Stimulated activated CD8-positive, alpha-beta memory T cell treated with anti-CD3 and anti-CD28 coated beads, Interleukin-2, amount 100 ng/mL, for 1 hour (primary cell): ENCODE results near the gene SNW1.
"Not testable (repeated sequence)": the region's sequence is repeated elsewhere in the genome, so short reads cannot be mapped to it uniquely, and the experiment has no call there.

Experiments used
- DNase-seq, 2 donors: peaks; one replicate each; pipeline ENCODE4 v3.0.0-alpha.2; 2020; ENCODE audit warnings: low read depth in 2 of 2

The SNW1 gene

DNA sequence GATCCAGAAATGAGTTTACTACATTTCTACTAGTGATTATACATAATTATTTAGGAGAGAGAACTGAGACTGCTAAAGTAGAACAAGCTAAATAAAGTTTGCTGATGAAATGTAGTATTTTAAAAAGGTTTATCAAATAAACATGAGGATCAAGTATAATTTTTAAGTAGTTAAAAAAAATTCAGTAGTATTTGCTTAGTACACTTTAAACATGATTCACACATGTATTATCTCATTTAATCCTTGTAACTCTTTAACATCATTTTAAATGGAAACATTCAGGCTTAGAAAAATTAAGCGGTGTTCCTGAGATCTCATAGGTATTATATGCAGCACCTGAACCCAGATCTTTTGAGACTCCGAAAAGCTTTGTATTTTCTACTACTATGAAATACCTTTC, 8.7 kb downstream of the SNW1 start:
- no peak for DNase-seq

DNA sequence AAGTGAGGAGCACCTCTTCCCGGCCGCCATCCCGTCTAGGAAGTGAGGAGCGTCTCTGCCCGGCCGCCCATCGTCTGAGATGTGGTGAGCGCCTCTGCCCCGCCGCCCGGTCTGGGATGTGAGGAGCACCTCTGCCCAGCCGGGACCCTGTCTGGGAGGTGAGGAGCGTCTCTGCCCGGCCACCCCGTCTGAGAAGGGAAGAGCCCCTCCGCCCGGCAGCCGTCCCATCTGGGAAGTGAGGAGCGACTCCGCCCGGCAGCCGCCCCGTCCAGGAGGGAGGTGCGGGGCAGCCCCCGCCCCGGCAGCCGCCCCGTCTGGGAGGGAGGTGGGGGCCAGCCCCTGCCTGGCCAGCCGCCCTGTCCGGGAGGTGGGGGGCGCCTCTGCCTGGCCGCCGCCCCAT, 13.5 kb downstream of the SNW1 start:
- DNase-seq = not testable (repeated sequence)

DNA sequence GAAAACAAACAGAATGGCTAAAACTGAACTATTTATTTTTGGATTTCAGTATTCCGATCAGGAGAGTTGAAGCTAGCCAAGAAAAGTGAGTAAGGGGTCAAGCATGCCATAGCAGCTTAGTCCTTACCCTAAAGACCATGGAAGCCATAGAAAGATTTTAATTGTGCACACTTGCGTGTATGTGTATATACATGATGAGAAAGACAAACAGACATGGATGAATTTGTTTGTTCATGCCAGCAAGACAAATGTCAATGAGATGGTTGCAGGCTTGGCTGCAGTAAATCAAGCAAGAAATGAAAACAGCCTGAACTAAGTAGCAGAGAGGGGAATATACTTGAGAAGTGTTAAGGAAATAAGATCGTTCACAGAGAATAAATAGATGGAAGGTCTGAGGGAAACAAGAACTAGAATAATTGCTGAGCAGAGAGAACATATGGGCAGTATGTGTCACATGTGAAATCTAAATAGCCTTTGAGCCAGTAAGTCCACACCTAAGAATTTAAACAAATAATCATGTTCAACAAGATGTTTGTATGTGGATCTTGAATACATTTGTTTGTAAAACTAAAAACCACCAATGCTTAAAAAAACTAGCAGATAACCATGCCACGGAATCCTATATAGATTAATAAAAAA, 14.8 kb downstream of the SNW1 start:
- DNase-seq = no peak

DNA sequence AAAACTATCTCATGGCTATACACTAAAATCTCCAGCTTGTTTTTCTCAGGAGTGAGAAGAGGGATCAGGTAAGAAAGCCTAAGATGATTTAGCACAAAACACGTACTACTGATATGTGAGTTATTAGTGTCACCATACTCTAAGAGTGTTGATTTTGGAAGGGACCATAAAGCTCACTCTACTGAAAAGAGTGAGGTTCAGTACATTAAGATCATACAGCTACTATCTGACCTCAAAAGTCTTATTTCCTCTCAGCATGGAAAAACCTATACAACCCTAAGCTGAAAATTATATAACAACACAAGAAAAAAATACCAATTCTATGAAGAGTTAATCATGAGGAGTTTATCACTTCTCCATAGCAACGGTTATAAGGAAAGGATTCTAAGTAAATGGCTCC, 19.5 kb downstream of the SNW1 start:
- no peak for DNase-seq

DNA sequence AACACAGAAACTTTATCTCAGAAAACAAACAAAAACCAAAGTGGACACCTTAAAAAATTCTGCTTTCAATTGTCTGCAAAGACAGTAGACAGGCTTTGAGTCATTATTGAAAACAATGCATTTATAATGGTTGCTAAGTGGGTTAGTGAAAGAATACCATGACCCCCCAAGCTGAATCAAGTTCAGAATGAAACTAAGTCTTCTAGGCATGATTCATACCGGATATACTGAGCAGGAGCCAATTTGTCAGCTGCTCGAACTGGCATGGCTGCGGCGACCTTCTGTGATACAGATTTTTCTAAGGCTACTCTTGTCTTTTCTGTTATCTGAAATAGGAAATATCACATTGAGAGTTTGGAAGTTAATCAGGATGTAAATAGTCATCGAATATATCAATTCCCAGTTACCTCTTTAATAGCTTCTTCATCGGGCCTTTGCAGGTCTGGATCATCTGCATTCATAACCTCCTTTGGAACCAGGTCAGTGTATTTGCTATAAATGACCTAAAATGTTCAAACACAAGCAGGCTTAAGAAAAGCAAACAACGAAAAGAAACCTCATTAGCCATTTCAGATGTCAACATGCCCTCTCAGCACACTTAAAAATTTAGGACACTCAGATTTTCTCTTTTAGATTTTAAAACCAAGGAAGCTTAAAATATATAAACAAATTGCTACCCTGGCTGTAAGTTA, 22.3 kb downstream of the SNW1 start:
- no peak for DNase-seq

DNA sequence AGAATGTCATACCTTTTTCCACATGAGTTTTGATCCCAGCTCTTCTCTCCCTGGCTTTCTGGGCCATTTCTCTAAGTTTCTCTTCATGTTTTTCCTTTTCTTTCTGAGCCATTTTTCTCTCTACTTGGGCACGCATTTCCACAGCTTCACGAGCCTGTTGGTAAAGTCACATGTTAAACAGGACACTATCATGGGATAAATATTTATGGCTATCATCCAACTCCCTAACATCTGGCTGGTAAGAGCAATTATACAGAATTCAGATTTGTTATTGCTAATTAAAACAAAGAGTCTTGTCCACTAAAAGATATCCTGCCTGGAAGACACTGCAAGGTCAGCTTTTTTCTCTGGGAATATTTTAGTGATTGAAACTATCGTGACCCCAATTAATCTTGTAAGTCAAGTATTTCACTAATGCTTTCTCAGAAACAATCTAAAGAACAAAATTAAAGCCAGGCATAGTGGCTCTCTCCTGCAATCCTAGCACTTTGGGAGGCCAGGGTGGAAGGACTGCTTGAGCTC, 29.9 kb downstream of the SNW1 start:
- no peak for DNase-seq

DNA sequence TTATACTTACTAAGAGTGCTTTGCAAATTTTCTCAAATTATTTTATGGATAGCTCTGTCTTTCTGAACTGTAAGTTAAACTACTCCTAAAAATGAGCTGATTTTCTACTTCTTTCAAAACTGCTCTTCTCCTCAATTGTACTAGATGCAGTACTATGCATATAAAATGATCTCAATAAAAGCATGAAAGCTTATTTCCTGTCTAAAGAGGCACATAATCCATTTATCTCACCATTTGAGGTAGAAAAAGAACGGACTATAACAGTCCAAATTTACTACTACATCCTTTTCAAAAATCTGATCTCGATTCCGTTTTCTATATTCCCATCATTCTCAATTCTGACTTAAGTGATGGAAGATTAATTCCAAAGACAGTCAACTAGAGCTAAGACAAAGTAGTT, 38.7 kb downstream of the SNW1 start:
- DNase-seq = no peak

DNA sequence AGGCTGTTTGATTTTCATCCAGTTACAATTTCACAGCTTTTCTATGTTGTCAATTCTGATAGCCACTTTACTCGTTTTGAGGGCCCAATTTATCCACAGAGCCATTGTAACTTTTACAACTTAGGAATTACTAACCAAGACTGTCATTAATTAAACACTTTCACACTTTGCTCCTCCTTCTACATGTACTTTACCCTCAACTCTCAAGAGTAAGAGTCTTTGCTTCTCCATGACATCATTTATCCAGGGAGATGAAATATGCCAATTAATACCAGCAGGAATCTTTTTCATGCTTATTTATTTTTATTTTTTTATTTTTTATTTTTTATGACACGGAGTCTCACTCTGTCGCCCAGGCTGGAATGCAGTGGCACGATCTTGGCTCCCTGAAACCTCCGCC, 39.5 kb downstream of the SNW1 start:
- DNase-seq = no peak

DNA sequence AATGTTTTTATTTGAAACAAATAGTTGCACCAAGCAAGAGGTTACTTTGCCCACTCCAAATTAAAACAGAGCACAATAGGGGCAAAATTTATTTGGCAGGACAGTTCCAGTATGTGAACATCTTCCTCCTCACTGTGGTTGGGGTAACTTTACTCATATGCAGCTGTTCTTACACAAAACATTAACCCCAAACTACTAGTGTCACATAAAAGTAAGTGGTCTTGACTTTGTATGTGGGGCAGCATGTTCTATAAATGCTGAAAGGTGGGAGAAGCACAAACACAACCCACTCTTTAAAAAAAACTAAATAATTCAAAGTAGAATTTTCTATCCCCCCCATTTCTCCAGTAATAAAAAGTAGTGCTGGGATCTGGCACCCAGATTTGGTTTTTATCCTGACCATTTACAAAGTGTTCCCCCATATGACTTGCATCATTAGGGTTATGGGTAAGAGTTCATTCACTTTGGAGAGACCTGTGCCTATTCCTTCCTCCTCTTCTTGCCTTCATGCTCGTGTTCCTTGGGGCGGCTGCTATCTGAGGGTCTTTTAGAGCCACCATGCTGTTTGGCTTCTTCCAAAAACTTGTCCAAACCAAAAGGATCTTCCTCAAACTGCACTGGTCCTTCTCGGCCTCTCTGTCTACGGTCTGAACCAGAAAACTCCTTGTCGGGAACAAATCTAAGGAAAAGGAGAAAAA, 43.2 kb downstream of the SNW1 start:
- DNase-seq = no peak

DNA sequence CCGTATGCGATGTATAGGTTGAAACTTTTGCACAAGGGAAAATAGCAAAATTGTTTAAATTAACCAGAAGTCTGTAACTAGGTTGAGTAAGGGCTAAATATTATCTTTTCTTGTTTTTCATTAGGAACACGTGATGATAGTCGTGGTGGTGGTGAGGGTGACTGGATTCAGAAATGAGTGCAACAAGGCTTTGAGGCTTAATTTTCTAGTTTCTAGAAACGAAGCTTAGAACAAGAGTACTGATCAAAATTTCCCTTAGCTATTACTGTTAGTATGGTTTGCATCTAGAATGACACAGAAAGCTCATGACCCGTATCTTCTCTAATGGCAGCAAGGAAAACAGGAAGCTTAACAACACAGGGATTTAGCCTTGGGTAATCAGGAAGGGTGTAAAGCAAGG, 46.0 kb downstream of the SNW1 start:
- DNase-seq = no peak

DNA sequence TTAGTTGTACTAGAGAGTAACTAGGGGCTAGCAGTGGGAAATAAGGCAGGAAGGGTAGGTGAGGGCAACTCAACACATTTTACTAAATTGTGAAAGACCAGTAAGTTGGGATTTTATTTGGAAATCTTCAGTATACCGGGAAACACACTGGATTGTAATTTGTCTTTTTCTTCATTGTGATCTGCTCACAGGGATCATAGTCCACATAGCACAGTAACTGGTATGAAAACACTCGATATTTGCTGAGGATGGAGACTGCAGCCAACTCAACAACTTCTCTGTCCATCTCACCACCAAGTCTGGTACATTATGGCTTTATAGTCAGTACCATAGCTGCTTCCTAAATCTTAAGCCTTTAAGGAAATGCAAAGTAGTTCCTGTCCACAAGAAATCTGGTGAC, 50.6 kb downstream of the SNW1 start:
- DNase-seq = no peak

DNA sequence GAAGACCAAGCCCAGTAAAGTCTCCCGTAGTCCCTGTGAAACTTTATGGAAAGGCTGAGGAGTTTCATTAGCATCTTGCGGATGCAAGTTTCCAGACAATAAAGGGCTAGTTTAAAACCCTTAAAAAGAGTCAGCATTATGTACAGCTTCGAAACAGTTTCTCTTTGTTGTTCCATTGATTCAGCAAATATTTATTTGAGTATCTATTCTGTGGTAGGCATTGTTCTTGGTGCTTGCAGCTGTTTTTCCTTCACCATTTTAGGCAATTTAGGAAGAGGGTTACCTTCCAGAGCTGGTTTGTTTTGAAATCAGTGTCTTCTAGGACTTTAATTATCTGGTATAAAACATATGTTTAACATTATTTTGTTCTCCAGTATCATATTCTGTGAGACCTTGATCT, 51.5 kb downstream of the SNW1 start:
- no peak for DNase-seq

DNA sequence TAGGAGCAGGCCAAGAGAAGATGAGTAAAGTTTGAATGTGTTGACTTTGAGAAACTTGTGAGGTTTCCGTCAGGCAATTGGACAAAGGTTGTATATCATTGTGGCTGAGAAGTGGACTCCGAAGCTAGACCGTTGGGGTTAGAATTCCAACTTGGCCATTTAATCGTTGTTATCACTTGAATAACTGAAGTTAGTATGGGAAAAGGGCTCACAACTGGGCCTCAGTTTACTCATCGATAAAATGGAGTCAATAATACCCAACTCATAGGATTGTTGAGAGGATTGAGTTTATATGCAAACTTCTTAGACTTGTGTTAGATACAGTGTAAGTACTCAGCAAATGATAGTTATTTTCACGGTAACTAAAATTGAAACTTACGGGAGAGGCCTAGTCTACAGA, 52.2 kb downstream of the SNW1 start:
- no peak for DNase-seq

DNA sequence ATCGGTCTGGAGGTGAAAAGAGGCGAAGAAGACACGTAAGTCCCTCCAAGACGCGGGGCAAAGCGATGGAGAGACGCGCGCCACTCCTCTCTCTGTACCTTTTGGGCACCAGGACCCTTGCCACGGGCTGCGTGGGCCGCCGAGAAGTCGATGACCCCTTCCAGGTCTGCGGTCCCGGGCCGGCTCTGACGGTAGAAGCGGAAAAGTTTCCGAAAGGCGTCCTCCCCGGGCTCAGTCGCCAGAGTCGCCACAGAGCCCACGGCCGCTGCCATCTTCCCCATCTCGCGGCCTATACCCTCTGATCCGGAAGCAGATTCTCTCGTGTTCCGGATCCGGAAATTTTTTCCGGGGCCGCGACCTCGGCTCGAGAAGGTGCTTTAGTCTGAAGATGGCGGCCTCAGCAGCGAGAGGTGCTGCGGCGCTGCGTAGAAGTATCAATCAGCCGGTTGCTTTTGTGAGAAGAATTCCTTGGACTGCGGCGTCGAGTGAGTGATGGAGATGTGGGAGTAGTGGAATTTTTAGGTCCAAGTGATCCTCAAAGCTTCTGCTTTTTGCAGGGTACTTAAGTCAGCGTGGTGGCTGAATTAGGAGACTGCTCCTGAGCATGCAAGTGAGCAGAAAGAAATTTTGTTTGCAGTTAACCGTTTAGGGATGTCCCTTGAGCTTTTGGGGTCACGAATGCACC, 53.1 kb downstream of the SNW1 start, which contains the start of the genes ALKBH1 and SLIRP:
TSS of gene ALKBH1 (minus strand) at position 300 of the 685 bp plus-strand sequence. CDS start at position 281, 19 bp downstream.
TSS of gene SLIRP (plus strand) at position 380 of the 685 bp plus-strand sequence. CDS start at position 389, 9 bp downstream.
- peak; percentile 72 to 76 for DNase-seq

DNA sequence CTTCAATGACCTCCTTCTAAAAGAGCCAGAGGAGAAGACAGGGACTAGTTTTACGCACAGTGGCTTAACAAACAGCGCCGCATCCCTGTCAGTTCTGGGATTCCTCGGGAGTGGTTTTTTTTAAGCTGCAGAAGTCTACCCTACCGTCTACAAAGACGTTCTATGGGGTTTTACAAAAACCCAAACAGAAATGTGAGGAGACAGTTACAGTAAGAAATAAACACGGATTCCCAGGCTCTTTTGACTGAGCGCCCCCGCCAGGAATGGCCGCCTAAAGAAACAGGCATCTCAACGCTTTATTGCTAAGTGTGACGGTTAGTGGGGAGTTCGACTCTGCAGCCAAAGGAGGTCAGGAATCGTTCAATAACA, 53.6 kb downstream of the SNW1 start:
- DNase-seq = no peak

DNA sequence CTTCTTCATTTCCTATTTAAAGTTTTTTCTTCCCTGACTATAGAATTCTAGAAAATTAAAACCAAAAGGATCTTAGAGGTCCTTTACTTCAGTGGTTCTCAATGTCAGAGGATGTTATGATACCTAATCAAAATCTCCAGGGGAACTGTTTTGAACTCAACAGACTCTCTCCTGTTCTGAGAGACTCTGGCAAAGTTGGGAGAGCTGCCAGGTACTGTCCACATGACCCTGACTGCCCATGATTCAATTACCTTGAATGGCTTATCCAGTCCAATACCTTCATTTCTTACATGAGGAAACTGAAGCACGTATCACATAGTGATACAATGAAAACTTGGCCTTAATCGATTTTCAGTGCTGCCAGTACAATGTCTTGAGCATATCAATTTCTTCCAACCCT, 69.7 kb downstream of the SNW1 start:
- DNase-seq = no peak

DNA sequence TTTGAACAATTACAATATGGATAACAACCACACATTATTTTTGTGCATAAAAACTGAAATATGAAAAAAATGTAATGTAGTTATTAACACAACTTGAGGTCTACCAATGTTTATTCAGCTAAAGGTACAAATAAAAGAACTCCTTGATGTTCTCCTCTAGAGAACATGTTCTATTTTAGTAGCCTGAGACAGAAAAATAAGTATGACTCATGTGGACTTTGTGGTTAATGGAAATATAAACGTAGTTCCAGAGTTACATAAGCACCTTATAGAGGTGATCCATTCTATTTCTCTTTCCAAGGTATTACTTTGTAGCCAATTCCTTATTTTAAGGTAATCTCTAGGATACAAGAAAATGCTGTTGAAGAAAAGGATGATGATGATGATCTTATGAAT, 78.8 kb downstream of the SNW1 start:
- DNase-seq = no peak

DNA sequence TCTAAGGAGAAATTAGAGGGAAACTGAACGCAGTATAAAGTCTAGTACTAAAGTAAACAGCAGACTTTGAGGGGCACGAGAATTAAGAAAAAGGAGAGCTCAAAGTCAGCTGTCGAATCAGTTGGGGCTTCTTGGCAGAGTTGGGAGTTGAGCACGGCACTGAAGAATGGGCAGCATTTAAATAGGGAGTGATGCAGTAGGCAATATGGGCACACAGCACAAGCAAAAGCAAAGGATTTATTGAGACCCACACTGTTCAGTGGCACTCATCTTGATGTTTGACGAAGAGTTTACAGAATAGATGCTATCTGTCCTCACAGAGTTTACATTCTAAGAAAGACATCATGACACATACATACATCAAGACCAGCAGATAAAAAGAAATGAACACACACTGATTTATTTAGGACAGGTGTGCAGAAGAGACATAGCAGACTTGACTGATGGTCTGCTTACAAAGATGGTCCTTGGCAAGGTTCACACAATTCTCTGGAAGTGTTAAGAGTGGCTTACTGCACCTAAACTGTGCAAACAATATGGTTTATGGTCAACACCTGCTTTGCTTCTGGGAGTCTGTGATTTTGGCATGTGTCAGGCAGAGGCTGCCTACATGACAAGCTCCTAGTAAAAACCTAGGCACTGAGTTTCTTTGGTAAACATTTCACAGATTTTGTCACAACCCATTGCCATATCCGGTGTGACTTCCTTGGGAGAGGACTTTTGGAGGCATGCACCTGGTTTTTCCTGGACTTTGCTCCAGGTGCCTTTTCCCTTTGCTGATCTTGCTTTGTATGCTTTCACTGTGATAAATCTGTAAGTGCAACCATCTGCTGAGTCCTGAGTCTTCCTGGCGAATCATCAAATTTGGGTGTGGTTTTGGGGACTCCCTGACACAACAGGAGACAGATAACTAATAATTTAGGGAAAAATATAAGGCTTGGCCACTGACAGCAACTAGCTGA, 79.5 kb downstream of the SNW1 start:
- no peak for DNase-seq

DNA sequence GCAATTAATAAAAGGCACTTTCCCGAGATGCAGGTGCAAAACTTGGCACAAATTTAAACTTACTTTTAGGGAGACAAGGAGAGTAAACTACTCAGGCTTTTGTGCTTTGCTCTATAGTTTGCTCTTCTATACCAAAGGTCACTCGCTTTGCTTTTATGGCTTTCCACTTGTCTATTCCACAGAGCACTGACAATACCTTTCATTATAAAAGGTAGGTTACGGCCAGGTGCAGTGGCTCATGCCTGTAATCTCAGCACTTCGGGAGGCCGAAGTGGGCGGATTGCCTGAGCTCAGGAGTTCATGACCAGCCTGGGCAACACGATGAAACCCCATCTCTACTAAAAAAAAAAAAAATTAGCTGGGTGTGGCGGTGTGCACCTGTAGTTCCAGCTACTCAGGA, 86.0 kb downstream of the SNW1 start:
- no peak for DNase-seq

DNA sequence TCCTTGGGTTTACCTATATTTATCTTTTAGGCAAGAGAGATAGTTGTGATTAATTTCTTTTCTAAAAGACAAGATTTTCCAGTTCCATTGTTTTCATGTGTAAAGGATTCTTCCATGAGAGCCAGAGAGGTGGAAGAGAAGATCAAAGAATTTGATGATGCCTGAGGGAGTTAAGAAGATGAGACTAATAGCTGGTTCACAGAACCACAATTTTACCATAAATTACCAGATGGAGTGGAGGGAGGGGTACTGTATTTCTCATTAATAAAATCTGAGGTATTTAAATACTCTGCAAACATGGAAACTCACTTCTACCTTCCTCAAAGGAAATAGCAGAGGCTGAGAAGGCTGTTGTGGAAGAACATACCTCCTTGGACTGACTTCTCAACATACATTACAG, 87.8 kb downstream of the SNW1 start:
- no peak for DNase-seq
